ENCODE results near the gene FILIP1.

The FILIP1 gene

GRCh38 chr6:75291744-75292143 lies 201.9 kb downstream of the FILIP1 start:
- DNase-seq (ENCODE audit: low read depth in 3 of 3) = no peak

- no peak for DNase-seq (ENCODE audit: low read depth in 3 of 3)
Measured at GRCh38 chr6:75291331-75291730, 202.3 kb downstream of the FILIP1 start.

GRCh38 chr6:75290136-75290945 lies 203.3 kb downstream of the FILIP1 start:
- no peak for DNase-seq (ENCODE audit: low read depth in 3 of 3)

GRCh38 chr6:75288023-75288422 lies 205.6 kb downstream of the FILIP1 start:
- DNase-seq (ENCODE audit: low read depth in 3 of 3) = no peak

- no peak for DNase-seq (ENCODE audit: low read depth in 3 of 3)
Measured at GRCh38 chr6:75287424-75287823, 206.2 kb downstream of the FILIP1 start.

GRCh38 chr6:75286955-75287354 lies 206.6 kb downstream of the FILIP1 start:
- no peak for DNase-seq (ENCODE audit: low read depth in 3 of 3)

GRCh38 chr6:75285283-75285639 lies 208.3 kb downstream of the FILIP1 start:
- no peak for DNase-seq (ENCODE audit: low read depth in 3 of 3)

- peak; percentile 88 to 95 (median 92) for DNase-seq (ENCODE audit: low read depth in 3 of 3)
Measured at GRCh38 chr6:75284632-75285282, 208.8 kb downstream of the FILIP1 start, which contains the start of gene TMEM30A. Gene TMEM30A, minus strand, starts transcription at chr6:75284792. Its CDS starts 154 bp downstream, at chr6:75284638.

- no peak for DNase-seq (ENCODE audit: low read depth in 3 of 3)
Measured at GRCh38 chr6:75283907-75284631, 209.5 kb downstream of the FILIP1 start.

GRCh38 chr6:75282706-75283105 lies 210.9 kb downstream of the FILIP1 start:
- DNase-seq (ENCODE audit: low read depth in 3 of 3) = no peak

GRCh38 chr6:75281653-75282052 lies 211.9 kb downstream of the FILIP1 start:
- DNase-seq (ENCODE audit: low read depth in 3 of 3) = no peak

- no peak for DNase-seq (ENCODE audit: low read depth in 3 of 3)
Measured at GRCh38 chr6:75280131-75280855, 213.3 kb downstream of the FILIP1 start.

GRCh38 chr6:75279418-75279817 lies 214.2 kb downstream of the FILIP1 start:
- DNase-seq (ENCODE audit: low read depth in 3 of 3) = no peak

- no peak for DNase-seq (ENCODE audit: low read depth in 3 of 3)
Measured at GRCh38 chr6:75278474-75279077, 215.0 kb downstream of the FILIP1 start.

GRCh38 chr6:75275067-75275466 lies 218.5 kb downstream of the FILIP1 start:
- no peak for DNase-seq (ENCODE audit: low read depth in 3 of 3)

- DNase-seq (ENCODE audit: low read depth in 3 of 3) = no peak
Measured at GRCh38 chr6:75273009-75273408, 220.6 kb downstream of the FILIP1 start.

GRCh38 chr6:75272145-75272840 lies 221.3 kb downstream of the FILIP1 start:
- DNase-seq (ENCODE audit: low read depth in 3 of 3) = no peak

- DNase-seq (ENCODE audit: low read depth in 3 of 3) = no peak
Measured at GRCh38 chr6:75268988-75269354, 224.6 kb downstream of the FILIP1 start.

- DNase-seq (ENCODE audit: low read depth in 3 of 3) = no peak
Measured at GRCh38 chr6:75268121-75268987, 225.2 kb downstream of the FILIP1 start.

- DNase-seq (ENCODE audit: low read depth in 3 of 3) = no peak
Measured at GRCh38 chr6:75267461-75267860, 226.1 kb downstream of the FILIP1 start.

All from stimulated activated CD4-positive, alpha-beta T cell treated with anti-CD3 and anti-CD28 coated beads, TNF-alpha, amount 100 ng/mL, for 48 hours (primary cell).